Measurements from ENCODE around the gene ADAM12.
"Not testable (repeated sequence)": the region's sequence is repeated elsewhere in the genome, so short reads cannot be mapped to it uniquely, and the experiment has no call there.

ADAM12 gene

GRCh38 chr10:126349101-126349500 lies 39.2 kb downstream of the ADAM12 start:
- Histone ChIP-seq H3K9me3 (ENCODE audit: insufficient read depth, low read length, severe bottlenecking) (no peaks in the 10 kb centered on the region), H2AFZ (ENCODE audit: low read depth, low read length) (no peak overlapping the region), H3K9ac (ENCODE audit: low read depth, low read length) (no peak overlapping the region), H3K4me1 (ENCODE audit: insufficient read depth, low read length) (no peaks in the 10 kb centered on the region), H3K27ac (ENCODE audit: low read length) (no peak overlapping the region), H3K4me2 (ENCODE audit: insufficient read depth, low read length) (no peak overlapping the region), H3K79me2 (ENCODE audit: insufficient read depth, low read length) (no peaks in the 10 kb centered on the region), H3K27me3 (ENCODE audit: insufficient read depth, low read length, poor library complexity) (no peaks in the 10 kb centered on the region), H3K4me3 (ENCODE audit: low read depth in 1 of 2, low read length in 2 of 2) (no peak overlapping the region), H3K36me3 (ENCODE audit: insufficient read depth, low read length) (no peaks in the 10 kb centered on the region), H4K20me1 (ENCODE audit: insufficient read depth, low read length) (no peaks in the 10 kb centered on the region)
- ATAC-seq (ENCODE audit: insufficient read depth, low read depth) (no peak), DNase-seq (no peak)
- TF ChIP-seq EZH2 (IDR thresholded peaks at IDR 0.05; ENCODE audit: borderline replicate concordance, low read depth, low read length, severe bottlenecking), result no peak
- TF ChIP-seq, protein P1, sequence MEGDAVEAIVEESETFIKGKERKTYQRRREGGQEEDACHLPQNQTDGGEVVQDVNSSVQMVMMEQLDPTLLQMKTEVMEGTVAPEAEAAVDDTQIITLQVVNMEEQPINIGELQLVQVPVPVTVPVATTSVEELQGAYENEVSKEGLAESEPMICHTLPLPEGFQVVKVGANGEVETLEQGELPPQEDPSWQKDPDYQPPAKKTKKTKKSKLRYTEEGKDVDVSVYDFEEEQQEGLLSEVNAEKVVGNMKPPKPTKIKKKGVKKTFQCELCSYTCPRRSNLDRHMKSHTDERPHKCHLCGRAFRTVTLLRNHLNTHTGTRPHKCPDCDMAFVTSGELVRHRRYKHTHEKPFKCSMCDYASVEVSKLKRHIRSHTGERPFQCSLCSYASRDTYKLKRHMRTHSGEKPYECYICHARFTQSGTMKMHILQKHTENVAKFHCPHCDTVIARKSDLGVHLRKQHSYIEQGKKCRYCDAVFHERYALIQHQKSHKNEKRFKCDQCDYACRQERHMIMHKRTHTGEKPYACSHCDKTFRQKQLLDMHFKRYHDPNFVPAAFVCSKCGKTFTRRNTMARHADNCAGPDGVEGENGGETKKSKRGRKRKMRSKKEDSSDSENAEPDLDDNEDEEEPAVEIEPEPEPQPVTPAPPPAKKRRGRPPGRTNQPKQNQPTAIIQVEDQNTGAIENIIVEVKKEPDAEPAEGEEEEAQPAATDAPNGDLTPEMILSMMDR (IDR thresholded peaks at IDR 0.05; ENCODE audit: borderline replicate concordance, extremely low read depth, low read length, poor library complexity, severe bottlenecking), result no peak

DNA sequence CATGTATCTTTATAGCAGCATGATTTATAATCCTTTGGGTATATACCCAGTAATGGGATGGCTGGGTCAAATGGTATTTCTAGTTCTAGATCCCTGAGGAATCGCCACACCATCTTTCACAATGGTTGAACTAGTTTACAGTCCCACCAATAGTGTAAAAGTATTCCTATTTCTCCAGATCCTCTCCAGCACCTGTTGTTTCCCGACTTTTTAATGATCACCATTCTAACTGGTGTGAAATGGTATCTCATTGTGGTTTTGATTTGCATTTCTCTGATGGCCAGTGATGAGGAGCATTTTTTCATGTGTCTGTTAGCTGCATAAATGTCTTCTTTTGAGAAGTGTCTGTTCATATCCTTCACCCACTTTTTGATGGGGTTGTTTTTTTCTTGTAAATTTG lies 44.8 kb downstream of the ADAM12 start:
- H2AFZ ChIP-seq (ENCODE audit: low read depth, low read length); ATAC-seq (ENCODE audit: insufficient read depth, low read depth); H3K27ac ChIP-seq (ENCODE audit: low read length); H3K27me3 ChIP-seq (ENCODE audit: insufficient read depth, low read length, poor library complexity); H3K79me2 ChIP-seq (ENCODE audit: insufficient read depth, low read length); DNase-seq; H3K4me1 ChIP-seq (ENCODE audit: insufficient read depth, low read length); H3K4me3 ChIP-seq (ENCODE audit: low read depth in 1 of 2, low read length in 2 of 2); H3K36me3 ChIP-seq (ENCODE audit: insufficient read depth, low read length); H4K20me1 ChIP-seq (ENCODE audit: insufficient read depth, low read length); H3K9ac ChIP-seq (ENCODE audit: low read depth, low read length); H3K4me2 ChIP-seq (ENCODE audit: insufficient read depth, low read length); H3K9me3 ChIP-seq (ENCODE audit: insufficient read depth, low read length, severe bottlenecking): not testable (repeated sequence)

- no peaks in the 10 kb centered on the region for H3K9me3 ChIP-seq (ENCODE audit: insufficient read depth, low read length, severe bottlenecking)
- H3K4me1 ChIP-seq (ENCODE audit: insufficient read depth, low read length), result no peaks in the 10 kb centered on the region
- no peak overlapping the region for H3K4me3 ChIP-seq (ENCODE audit: low read depth in 1 of 2, low read length in 2 of 2)
- no peaks in the 10 kb centered on the region for H3K79me2 ChIP-seq (ENCODE audit: insufficient read depth, low read length)
- H2AFZ ChIP-seq (ENCODE audit: low read depth, low read length), result no peak overlapping the region
- TF ChIP-seq EZH2 (IDR thresholded peaks at IDR 0.05; ENCODE audit: borderline replicate concordance, low read depth, low read length, severe bottlenecking), result no peak
- TF ChIP-seq, protein P1 (IDR thresholded peaks at IDR 0.05; ENCODE audit: borderline replicate concordance, extremely low read depth, low read length, poor library complexity, severe bottlenecking), result no peak
- no peaks in the 10 kb centered on the region for H3K27me3 ChIP-seq (ENCODE audit: insufficient read depth, low read length, poor library complexity)
- no peaks in the 10 kb centered on the region for H3K36me3 ChIP-seq (ENCODE audit: insufficient read depth, low read length)
- no peaks in the 10 kb centered on the region for H4K20me1 ChIP-seq (ENCODE audit: insufficient read depth, low read length)
- ATAC-seq (ENCODE audit: insufficient read depth, low read depth) (no peak), DNase-seq (no peak)
- no peak overlapping the region for H3K9ac ChIP-seq (ENCODE audit: low read depth, low read length)
- H3K4me2 ChIP-seq (ENCODE audit: insufficient read depth, low read length), result no peak overlapping the region
- H3K27ac ChIP-seq (ENCODE audit: low read length), result no peak overlapping the region
These were observed 45.6 kb downstream of the ADAM12 start for GRCh38 chr10:126342680-126343079.

GRCh38 chr10:126341491-126341890 lies 46.8 kb downstream of the ADAM12 start:
- Histone ChIP-seq H4K20me1 (ENCODE audit: insufficient read depth, low read length) (no peaks in the 10 kb centered on the region), H3K4me2 (ENCODE audit: insufficient read depth, low read length) (no peak overlapping the region), H3K9ac (ENCODE audit: low read depth, low read length) (no peak overlapping the region), H3K27ac (ENCODE audit: low read length) (no peak overlapping the region), H3K4me3 (ENCODE audit: low read depth in 1 of 2, low read length in 2 of 2) (no peak overlapping the region), H3K27me3 (ENCODE audit: insufficient read depth, low read length, poor library complexity) (no peaks in the 10 kb centered on the region), H3K4me1 (ENCODE audit: insufficient read depth, low read length) (no peaks in the 10 kb centered on the region), H2AFZ (ENCODE audit: low read depth, low read length) (no peak overlapping the region), H3K79me2 (ENCODE audit: insufficient read depth, low read length) (no peaks in the 10 kb centered on the region), H3K36me3 (ENCODE audit: insufficient read depth, low read length) (no peaks in the 10 kb centered on the region), H3K9me3 (ENCODE audit: insufficient read depth, low read length, severe bottlenecking) (no peaks in the 10 kb centered on the region)
- no peak for TF ChIP-seq EZH2 (IDR thresholded peaks at IDR 0.05; ENCODE audit: borderline replicate concordance, low read depth, low read length, severe bottlenecking)
- TF ChIP-seq, protein P1 (IDR thresholded peaks at IDR 0.05; ENCODE audit: borderline replicate concordance, extremely low read depth, low read length, poor library complexity, severe bottlenecking), result no peak
- DNase-seq (no peak), ATAC-seq (ENCODE audit: insufficient read depth, low read depth) (no peak)
